GM11168 (cell line): ENCODE measurements around the gene SMU1.
"Not testable (repeated sequence)": the region's sequence is repeated elsewhere in the genome, so short reads cannot be mapped to it uniquely, and the experiment has no call there.

ENCODE experiments used
- in situ Hi-C: fragments of 300-500 bp; cut with MboI; formaldehyde crosslinking; loops from one replicate; pipeline ENCODE4 v1.12.0; 2022; ENCODE audit warnings: low sequenced_read_pairs; ENCODE audit not compliant: unreplicated experiment

SMU1 gene

GRCh38 chr9:33106372-33106771 is 29.9 kb upstream of the SMU1 start:
- in situ Hi-C loops, result no loop called here

- in situ Hi-C loops, result no loop called here
These were observed 29.5 kb upstream of the SMU1 start for GRCh38 chr9:33105959-33106358.

GRCh38 chr9:33105504-33105903 is 29.0 kb upstream of the SMU1 start:
- in situ Hi-C loops, result no loop called here

- in situ Hi-C loops, result no loop called here
These were observed 27.9 kb upstream of the SMU1 start for GRCh38 chr9:33104401-33104800.

- in situ Hi-C loops, result no loop called here
These were observed 27.2 kb upstream of the SMU1 start for GRCh38 chr9:33103501-33104281.

GRCh38 chr9:33102551-33103210 is 26.2 kb upstream of the SMU1 start:
- in situ Hi-C loops, result no loop called here

- in situ Hi-C loops, result no loop called here
These were observed 24.9 kb upstream of the SMU1 start for GRCh38 chr9:33101104-33101951.

GRCh38 chr9:33099754-33100153 is 23.3 kb upstream of the SMU1 start:
- in situ Hi-C loops, result no loop called here

- in situ Hi-C loops, result no loop called here
These were observed 20.7 kb upstream of the SMU1 start for GRCh38 chr9:33097192-33097591.

GRCh38 chr9:33092634-33093033 is 16.2 kb upstream of the SMU1 start:
- in situ Hi-C loops, result no loop called here

GRCh38 chr9:33085672-33086071 is 9.2 kb upstream of the SMU1 start:
- in situ Hi-C loops, result not testable (repeated sequence)

- in situ Hi-C loops, result loop anchor here (5.0 kb wide), 1 partner anchor 140 kb away; no protein-coding TSS in a partner anchor
These were observed 6.3 kb upstream of the SMU1 start for GRCh38 chr9:33082538-33083326.

GRCh38 chr9:33082128-33082527 is 5.7 kb upstream of the SMU1 start:
- in situ Hi-C loops, result loop anchor here (5.0 kb wide), 1 partner anchor 140 kb away; no protein-coding TSS in a partner anchor

GRCh38 chr9:33081128-33081851 is 4.8 kb upstream of the SMU1 start:
- in situ Hi-C loops, result loop anchor here (5.0 kb wide), 1 partner anchor 141 kb away; no protein-coding TSS in a partner anchor

GRCh38 chr9:33080534-33080933 is 4.1 kb upstream of the SMU1 start:
- in situ Hi-C loops, result loop anchor here (5.0 kb wide), 1 partner anchor 142 kb away; no protein-coding TSS in a partner anchor

- in situ Hi-C loops, result no loop called here
These were observed 7.5 kb downstream of the SMU1 start for GRCh38 chr9:33068991-33069390.

- in situ Hi-C loops, result no loop called here
These were observed 11.1 kb downstream of the SMU1 start for GRCh38 chr9:33065157-33066076.

GRCh38 chr9:33051144-33051543 is 25.3 kb downstream of the SMU1 start:
- in situ Hi-C loops, result no loop called here
